Tibial artery (tissue), 4 donors: ENCODE measurements around the gene PRICKLE4.

ENCODE experiments used
- DNase-seq, 2 donors: peaks; one replicate each; pipeline ENCODE4 v3.0.0-alpha.2; 2019
- H3K27ac ChIP-seq, 2 donors: fragments of 200-600 bp; sonication (generic) in 1 of 2; 1 replicate in 1 of 2; 2 replicates in 1 of 2; pipeline ENCODE4 v1.5.1; 2018 to 2019; ENCODE audit warnings: mild to moderate bottlenecking in 1 of 2
- H3K27me3 ChIP-seq, 2 donors: fragments of 200-600 bp; sonication (generic) in 1 of 2; one replicate each; pipeline versions ENCODE4 v1.5.1 to v1.6.0; 2016 to 2019
- H3K36me3 ChIP-seq, 3 donors: fragments of 200-600 bp; sonication (generic) in 2 of 3; one replicate each; pipeline ENCODE4 v1.5.1; 2016 to 2019; ENCODE audit warnings: mild to moderate bottlenecking in 2 of 3
- H3K4me1 ChIP-seq, 4 donors: fragments of 200-600 bp; sonication (generic) in 2 of 4; 1 replicate in 3 of 4; 2 replicates in 1 of 4; pipeline ENCODE4 v1.5.1; 2016 to 2019
- H3K4me3 ChIP-seq, 2 donors: fragments of 200-600 bp; sonication (generic) in 1 of 2; 1 replicate in 1 of 2; 2 replicates in 1 of 2; pipeline ENCODE4 v1.5.1; 2018 to 2019; ENCODE audit warnings: mild to moderate bottlenecking in 2 of 2
- H3K9me3 ChIP-seq, 3 donors: fragments of 200-600 bp; sonication (generic) in 1 of 3; one replicate each; pipeline ENCODE4 v1.5.1; 2016 to 2019
- CTCF ChIP-seq, 2 experiments: fragments of 200-600 bp in 1 of 2; fragments of 450-650 bp in 1 of 2; IDR thresholded peaks; one replicate each; pipeline ENCODE4 v1.5.1; 2017 to 2019; ENCODE audit warnings: antibody characterized with exemption in 2 of 2, mild to moderate bottlenecking in 1 of 2, moderate library complexity in 1 of 2
- intact Hi-C: fragments of 100-400 bp; cut with DNase I; formaldehyde crosslinking; loops from one replicate; pipeline ENCODE4 v1.15.0; 2023; ENCODE audit warnings: low total_unique reads

PRICKLE4 gene

GRCh38 chr6:41741625-41742490 is 38.7 kb upstream of the PRICKLE4 start:
- no peak for DNase-seq
- TF ChIP-seq CTCF (IDR thresholded peaks at IDR 0.05): no peak
- intact Hi-C loops: no loop called here
- Histone ChIP-seq H3K4me1 (no peaks in the 10 kb centered on the region), H3K9me3 (no peaks in the 10 kb centered on the region), H3K36me3 (no peaks in the 10 kb centered on the region), H3K4me3 (no peak overlapping the region), H3K27me3 (peaks cover 0 to 3% of the 10 kb centered on the region in 2 donors), H3K27ac (no peak overlapping the region)

GRCh38 chr6:41743406-41744235 is 37.0 kb upstream of the PRICKLE4 start:
- Histone ChIP-seq H3K4me3 (no peak overlapping the region), H3K36me3 (no peaks in the 10 kb centered on the region), H3K4me1 (no peaks in the 10 kb centered on the region), H3K27me3 (peaks cover 0 to 3% of the 10 kb centered on the region in 2 donors), H3K27ac (no peak overlapping the region), H3K9me3 (no peaks in the 10 kb centered on the region)
- DNase-seq: no peak
- TF ChIP-seq CTCF (IDR thresholded peaks at IDR 0.05): no peak
- intact Hi-C loops: no loop called here

- H3K27ac ChIP-seq: no peak overlapping the region
- no peak overlapping the region for H3K4me3 ChIP-seq
Measured at GRCh38 chr6:41744236-41744787, 36.3 kb upstream of the PRICKLE4 start.

GRCh38 chr6:41746107-41746506 is 34.5 kb upstream of the PRICKLE4 start:
- intact Hi-C loops: no loop called here
- TF ChIP-seq CTCF (IDR thresholded peaks at IDR 0.05): no peak
- H3K27ac ChIP-seq: no peak overlapping the region
- no peaks in the 10 kb centered on the region for H3K4me1 ChIP-seq
- no peaks in the 10 kb centered on the region for H3K9me3 ChIP-seq
- no peak overlapping the region for H3K4me3 ChIP-seq
- H3K27me3 ChIP-seq: no peaks in the 10 kb centered on the region
- no peaks in the 10 kb centered on the region for H3K36me3 ChIP-seq
- no peak for DNase-seq

More at GRCh38 chr6:41744236-41744787, 36.3 kb upstream of the PRICKLE4 start:
- no peaks in the 10 kb centered on the region for H3K9me3 ChIP-seq
- intact Hi-C loops: no loop called here
- H3K36me3 ChIP-seq: no peaks in the 10 kb centered on the region
- no peak for TF ChIP-seq CTCF (IDR thresholded peaks at IDR 0.05)
- DNase-seq: no peak
- H3K4me1 ChIP-seq: no peaks in the 10 kb centered on the region
- H3K27me3 ChIP-seq: peaks cover 0 to 3% of the 10 kb centered on the region in 2 donors

- H3K36me3 ChIP-seq: no peaks in the 10 kb centered on the region
- DNase-seq: no peak
- intact Hi-C loops: no loop called here
- no peaks in the 10 kb centered on the region for H3K4me1 ChIP-seq
- no peak within 1 kb of the TSS for H3K4me3 ChIP-seq
- no peak for TF ChIP-seq CTCF (IDR thresholded peaks at IDR 0.05)
- H3K27me3 ChIP-seq: no peaks in the 10 kb centered on the region
- H3K9me3 ChIP-seq: no peaks in the 10 kb centered on the region
- H3K27ac ChIP-seq: no peak within 1 kb of the TSS
Measured at GRCh38 chr6:41747256-41748101, 33.1 kb upstream of the PRICKLE4 start, which contains the start of gene PGC. TSS of gene PGC (minus strand) at chr6:41747397. CDS start at chr6:41747334, 63 bp downstream.
